IMR-90 (cell line): ENCODE measurements around the gene WDR1. TPM values are rescaled to one million over a fixed set of nuclear protein-coding genes. Genes with fewer than 3 reads are reported as not detected.

Experiments
- ATAC-seq: fragments of 200-7000 bp; cut with Tn5 transposase; 2 replicates; pipeline ENCODE4 v1.9.1; 2020; ENCODE audit warnings: low read depth, mild to moderate bottlenecking, moderate library complexity
- BruUV-seq: library from RNA; stranded (reverse); fragments of 400-500 nt; replicated peaks from 2 replicates; lab custom pipeline; 2021; lab: Mats Ljungman, UMichigan
- CTCF ChIA-PET: fragments of 300-600 bp; formaldehyde crosslinking; extraction: SDS; loops from one replicate; lab custom pipeline; 2021; ENCODE audit warnings: antibody characterized with exemption; lab: Yijun Ruan, JAX
- POLR2A ChIA-PET: fragments of 300-600 bp; sonication (Branson Sonifier 250); formaldehyde crosslinking; loops from one replicate; lab custom pipeline; 2022; ENCODE audit warnings: antibody characterized with exemption; ENCODE audit not compliant: unreplicated experiment; lab: Charles Lee
- DNase-seq: peaks from one replicate; pipeline ENCODE4 v3.0.0; 2013
- H2AFZ ChIP-seq: replicated peaks from 2 replicates; pipeline ENCODE3; 2013; ENCODE audit warnings: low read length, mild to moderate bottlenecking; ENCODE audit not compliant: poor library complexity
- H2AK5ac ChIP-seq: 2 replicates; pipeline ENCODE4 v1.6.1; 2013; ENCODE audit warnings: low read depth, low read length, inconsistent platforms
- H2AK9ac ChIP-seq: replicated peaks from 2 replicates; pipeline ENCODE3; 2013; ENCODE audit warnings: mild to moderate bottlenecking, low read depth, low read length, moderate library complexity; ENCODE audit not compliant: poor library complexity
- H2BK120ac ChIP-seq: 2 replicates; pipeline ENCODE4 v1.6.1; 2013; ENCODE audit warnings: low read depth, low read length, inconsistent platforms
- H2BK15ac ChIP-seq: 3 replicates; pipeline ENCODE4 v1.6.1; 2013; ENCODE audit warnings: low read depth, low read length, inconsistent platforms
- H2BK20ac ChIP-seq: 2 replicates; pipeline ENCODE4 v1.6.1; 2013; ENCODE audit warnings: low read depth, mild to moderate bottlenecking, inconsistent platforms, low read length, moderate library complexity
- H2BK5ac ChIP-seq: 2 replicates; pipeline ENCODE4 v1.6.1; 2013; ENCODE audit warnings: mild to moderate bottlenecking, low read depth, low read length, inconsistent platforms; ENCODE audit not compliant: poor library complexity, severe bottlenecking
- H3K14ac ChIP-seq: replicated peaks from 2 replicates; pipeline ENCODE4 v1.6.1; 2013; ENCODE audit warnings: low read depth, low read length, inconsistent platforms
- H3K18ac ChIP-seq: 2 replicates; pipeline ENCODE4 v1.6.1; 2013; ENCODE audit warnings: low read depth, low read length, control low read depth
- H3K23ac ChIP-seq: 2 replicates; pipeline ENCODE4 v1.6.1; 2013; ENCODE audit warnings: low read depth, low read length, inconsistent platforms
- H3K27ac ChIP-seq: 2 replicates; pipeline ENCODE4 v1.5.1; 2013; ENCODE audit warnings: mild to moderate bottlenecking, control low read depth, low read length; ENCODE audit not compliant: insufficient read depth
- H3K27me3 ChIP-seq: 2 replicates; pipeline ENCODE4 v1.6.1; 2013; ENCODE audit warnings: low read length; ENCODE audit not compliant: control insufficient read depth, insufficient read depth
- H3K36me3 ChIP-seq: 2 replicates; pipeline ENCODE4 v1.6.1; 2013; ENCODE audit warnings: low read length, mixed read lengths; ENCODE audit not compliant: control insufficient read depth, insufficient read depth
- H3K4ac ChIP-seq: 2 replicates; pipeline ENCODE4 v1.6.1; 2013; ENCODE audit warnings: low read depth, low read length, inconsistent platforms
- H3K4me1 ChIP-seq: 2 replicates; pipeline ENCODE4 v1.6.1; 2013; ENCODE audit warnings: low read length, mixed read lengths; ENCODE audit not compliant: control insufficient read depth, insufficient read depth
- H3K4me2 ChIP-seq: 2 replicates; pipeline ENCODE4 v1.6.1; 2013; ENCODE audit warnings: low read depth, mild to moderate bottlenecking, control low read depth, low read length, moderate library complexity
- H3K4me3 ChIP-seq: 2 replicates; pipeline ENCODE4 v1.5.1; 2013; ENCODE audit warnings: low read depth, mild to moderate bottlenecking, control low read depth, low read length, moderate library complexity; ENCODE audit not compliant: insufficient read depth
- H3K56ac ChIP-seq: 2 replicates; pipeline ENCODE4 v1.6.1; 2013; ENCODE audit warnings: low read length, inconsistent platforms; ENCODE audit not compliant: insufficient read depth; ENCODE audit errors: extremely low read depth
- H3K79me1 ChIP-seq, 2 experiments: 2 replicates each; pipeline ENCODE4 v1.6.1; 2013; ENCODE audit warnings: low read length in 2 of 2, inconsistent platforms in 1 of 2, low read depth in 1 of 2
- H3K9ac ChIP-seq: 2 replicates; pipeline ENCODE4 v1.6.1; 2013; ENCODE audit warnings: low read depth, low read length, control low read depth
- H3K9me1 ChIP-seq: 2 replicates; pipeline ENCODE4 v1.6.1; 2013; ENCODE audit warnings: low read length, inconsistent platforms; ENCODE audit not compliant: insufficient read depth
- H3K9me3 ChIP-seq: 2 replicates; pipeline ENCODE4 v1.6.1; 2013; ENCODE audit warnings: low read length; ENCODE audit not compliant: control insufficient read depth, insufficient read depth
- H4K20me1 ChIP-seq: 2 replicates; pipeline ENCODE4 v1.6.1; 2013; ENCODE audit warnings: low read length, inconsistent platforms; ENCODE audit not compliant: insufficient read depth
- H4K5ac ChIP-seq: 2 replicates; pipeline ENCODE4 v1.6.1; 2013; ENCODE audit warnings: mild to moderate bottlenecking, low read depth, low read length, control low read depth
- H4K8ac ChIP-seq, 2 experiments: 2 replicates each; pipeline ENCODE4 v1.6.1; 2013; ENCODE audit warnings: low read depth in 2 of 2, low read length in 2 of 2, control low read depth in 1 of 2, inconsistent platforms in 1 of 2
- H4K91ac ChIP-seq: 2 replicates; pipeline ENCODE4 v1.6.1; 2013; ENCODE audit warnings: low read depth, low read length, inconsistent platforms; ENCODE audit not compliant: insufficient read depth
- CEBPB ChIP-seq: IDR thresholded peaks from 2 replicates; pipeline ENCODE4 v1.6.1; 2012; ENCODE audit warnings: low read depth, low read length, improper control_type of control experiment
- FOS ChIP-seq: fragments of 150-350 bp; IDR thresholded peaks from 2 replicates; pipeline ENCODE4 v1.6.1; 2016; ENCODE audit warnings: low read depth, low read length
- MAFK ChIP-seq: IDR thresholded peaks from 2 replicates; pipeline ENCODE4 v1.6.1; 2012; ENCODE audit warnings: low read depth, low read length, improper control_type of control experiment
- MXI1 ChIP-seq: IDR thresholded peaks from 2 replicates; pipeline ENCODE4 v1.6.1; 2012; ENCODE audit warnings: low read depth, mild to moderate bottlenecking, low read length, moderate library complexity, borderline replicate concordance
- NFE2L2 ChIP-seq: fragments of 150-350 bp; IDR thresholded peaks from 2 replicates; pipeline ENCODE4 v1.6.1; 2016; ENCODE audit warnings: low read depth, mild to moderate bottlenecking, low read length
- RAD21 ChIP-seq: IDR thresholded peaks from 2 replicates; pipeline ENCODE4 v1.6.1; 2012; ENCODE audit warnings: low read length, improper control_type of control experiment
- RCOR1 ChIP-seq: IDR thresholded peaks from 2 replicates; pipeline ENCODE4 v1.6.1; 2012; ENCODE audit warnings: mild to moderate bottlenecking, low read length, improper control_type of control experiment; ENCODE audit not compliant: insufficient replicate concordance
- WGBS, 2 experiments: methylation state at CpG; one replicate each; pipeline versions ENCODE4 v1.1.5 to v1.1.7; 2013; ENCODE audit warnings: missing lambda C conversion rate in 2 of 2; ENCODE audit not compliant: insufficient read length in 1 of 2; ENCODE audit errors: extremely low coverage in 2 of 2; 5-methylcytosine and 5-hydroxymethylcytosine counted together
- dilution Hi-C: fragments of 300-500 bp; cut with HindIII; formaldehyde crosslinking; loops from one replicate; pipeline ENCODE4 v1.14.3; 2018; ENCODE audit warnings: low sequenced_read_pairs; ENCODE audit not compliant: unreplicated experiment
- in situ Hi-C: fragments of 300-500 bp; cut with MboI; formaldehyde crosslinking; loops from 3 replicates; pipeline ENCODE4 v1.14.3; 2019; ENCODE audit warnings: low sequenced_read_pairs, inconsistent platforms, mixed read lengths
- intact Hi-C: fragments of 100-400 bp; cut with micrococcal nuclease; formaldehyde crosslinking; loops from 2 replicates; pipeline ENCODE4 v1.10.0; 2022
- polyA plus RNA-seq, 3 experiments: library from polyadenylated mRNA; depleted of rRNA; stranded (reverse); fragments of >200 nt; gene quantifications; 2 replicates each; pipeline ENCODE4 v1.2.3, GENCODE V29; 2012; ENCODE audit warnings: low replicate concordance in 1 of 3
- total RNA-seq: library from RNA; depleted of rRNA; stranded (reverse); fragments of >200 nt; gene quantifications from 2 replicates; pipeline ENCODE4 v1.2.3, GENCODE V29; 2012
- TF ChIP-seq, protein P1 (sequence below): fragments of 150-350 bp; IDR thresholded peaks from 2 replicates; pipeline ENCODE4 v1.6.1; 2016; ENCODE audit warnings: low read depth, mild to moderate bottlenecking, low read length, moderate library complexity, borderline replicate concordance
- TF ChIP-seq, protein P2 (sequence below): fragments of 150-350 bp; IDR thresholded peaks from 2 replicates; pipeline ENCODE4 v1.6.1; 2017; ENCODE audit warnings: mild to moderate bottlenecking, antibody characterized with exemption, low read length, low read depth
- TF ChIP-seq, protein P3 (sequence below): conservative IDR thresholded peaks from 2 replicates; pipeline ENCODE4 v1.5.1; 2012; ENCODE audit warnings: mild to moderate bottlenecking, low read depth, low read length, improper control_type of control experiment

Gene WDR1
- total and polyA plus RNA-seq, 2 of the 4 experiments (the other 2 are of a cell fraction), result 725 to 992 TPM

DNA sequence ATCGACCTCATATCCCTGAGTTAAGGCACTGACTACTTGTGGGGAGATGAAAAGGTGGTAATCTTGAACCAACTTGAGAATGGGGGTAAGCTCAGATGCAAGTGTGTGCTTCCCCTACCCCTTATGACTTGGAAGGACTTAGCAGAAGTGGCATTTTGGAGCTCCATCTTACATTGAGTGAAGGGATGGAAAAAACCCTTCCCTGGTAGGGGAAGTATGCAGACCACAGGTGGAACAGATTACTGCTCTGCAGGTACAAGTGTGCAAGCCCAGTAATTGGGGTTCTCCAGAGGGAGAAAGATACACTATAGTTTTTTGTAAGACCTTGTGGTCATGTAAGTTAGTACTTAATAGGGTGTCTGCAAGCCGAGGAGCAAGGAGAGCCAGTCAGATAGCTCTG lies 12.2 kb upstream of the WDR1 start:
- Histone ChIP-seq H2AK5ac (no peak overlapping the region), H2BK20ac (no peak overlapping the region), H2BK5ac (no peak overlapping the region), H4K91ac (no peak overlapping the region), H3K9ac (no peak overlapping the region), H3K18ac (no peak overlapping the region), H2AK9ac (no peak overlapping the region), H3K4me2 (no peak overlapping the region), H3K4me3 (no peak overlapping the region), H3K14ac (no peak overlapping the region), H3K79me1 (no peaks in the 10 kb centered on the region), H4K8ac (no peak overlapping the region), H2BK15ac (no peak overlapping the region), H3K27ac (no peak overlapping the region), H3K23ac (no peak overlapping the region), H3K56ac (no peak overlapping the region), H3K4me1 (no peaks in the 10 kb centered on the region), H4K5ac (no peak overlapping the region), H3K4ac (no peak overlapping the region), H2BK120ac (no peak overlapping the region), H3K36me3 (no peaks in the 10 kb centered on the region), H2AFZ (no peak overlapping the region), H4K20me1 (no peaks in the 10 kb centered on the region), H3K9me1 (0 out of 2 replicates have a peak, but pooled peaks cover under 1% of the 10 kb centered on the region), H3K27me3 (peaks cover 26% of the 10 kb centered on the region), H3K9me3 (no peaks in the 10 kb centered on the region; the same call in 1 of the 2 replicates)
- no peak for DNase-seq
- POLR2A ChIA-PET, result interaction anchor here (0.9 kb wide), 1 partner anchor 11 kb away, joined by 4 read pairs; no protein-coding TSS in a partner anchor
- in situ Hi-C loops, result no loop called here
- no CpG with 5 or more reads among the region's 2 CpGs for WGBS, 2 experiments
- TF ChIP-seq RCOR1 (no peak), RAD21 (no peak), CEBPB (no peak), FOS (no peak), MXI1 (no peak), NFE2L2 (no peak), MAFK (no peak)
- TF ChIP-seq, protein P1, sequence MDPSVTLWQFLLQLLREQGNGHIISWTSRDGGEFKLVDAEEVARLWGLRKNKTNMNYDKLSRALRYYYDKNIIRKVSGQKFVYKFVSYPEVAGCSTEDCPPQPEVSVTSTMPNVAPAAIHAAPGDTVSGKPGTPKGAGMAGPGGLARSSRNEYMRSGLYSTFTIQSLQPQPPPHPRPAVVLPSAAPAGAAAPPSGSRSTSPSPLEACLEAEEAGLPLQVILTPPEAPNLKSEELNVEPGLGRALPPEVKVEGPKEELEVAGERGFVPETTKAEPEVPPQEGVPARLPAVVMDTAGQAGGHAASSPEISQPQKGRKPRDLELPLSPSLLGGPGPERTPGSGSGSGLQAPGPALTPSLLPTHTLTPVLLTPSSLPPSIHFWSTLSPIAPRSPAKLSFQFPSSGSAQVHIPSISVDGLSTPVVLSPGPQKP, result no peak
- TF ChIP-seq, protein P2, sequence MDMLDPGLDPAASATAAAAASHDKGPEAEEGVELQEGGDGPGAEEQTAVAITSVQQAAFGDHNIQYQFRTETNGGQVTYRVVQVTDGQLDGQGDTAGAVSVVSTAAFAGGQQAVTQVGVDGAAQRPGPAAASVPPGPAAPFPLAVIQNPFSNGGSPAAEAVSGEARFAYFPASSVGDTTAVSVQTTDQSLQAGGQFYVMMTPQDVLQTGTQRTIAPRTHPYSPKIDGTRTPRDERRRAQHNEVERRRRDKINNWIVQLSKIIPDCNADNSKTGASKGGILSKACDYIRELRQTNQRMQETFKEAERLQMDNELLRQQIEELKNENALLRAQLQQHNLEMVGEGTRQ, result no peak
- TF ChIP-seq, protein P3, sequence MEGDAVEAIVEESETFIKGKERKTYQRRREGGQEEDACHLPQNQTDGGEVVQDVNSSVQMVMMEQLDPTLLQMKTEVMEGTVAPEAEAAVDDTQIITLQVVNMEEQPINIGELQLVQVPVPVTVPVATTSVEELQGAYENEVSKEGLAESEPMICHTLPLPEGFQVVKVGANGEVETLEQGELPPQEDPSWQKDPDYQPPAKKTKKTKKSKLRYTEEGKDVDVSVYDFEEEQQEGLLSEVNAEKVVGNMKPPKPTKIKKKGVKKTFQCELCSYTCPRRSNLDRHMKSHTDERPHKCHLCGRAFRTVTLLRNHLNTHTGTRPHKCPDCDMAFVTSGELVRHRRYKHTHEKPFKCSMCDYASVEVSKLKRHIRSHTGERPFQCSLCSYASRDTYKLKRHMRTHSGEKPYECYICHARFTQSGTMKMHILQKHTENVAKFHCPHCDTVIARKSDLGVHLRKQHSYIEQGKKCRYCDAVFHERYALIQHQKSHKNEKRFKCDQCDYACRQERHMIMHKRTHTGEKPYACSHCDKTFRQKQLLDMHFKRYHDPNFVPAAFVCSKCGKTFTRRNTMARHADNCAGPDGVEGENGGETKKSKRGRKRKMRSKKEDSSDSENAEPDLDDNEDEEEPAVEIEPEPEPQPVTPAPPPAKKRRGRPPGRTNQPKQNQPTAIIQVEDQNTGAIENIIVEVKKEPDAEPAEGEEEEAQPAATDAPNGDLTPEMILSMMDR, result no peak
- intact Hi-C loops, result no loop called here
- no peak for ATAC-seq
- CTCF ChIA-PET, result no interaction called here
- dilution Hi-C loops, result no loop called here
- BruUV-seq, result no TSS peak
